ENCODE measurements around the gene SLC6A3. TPM values are rescaled to one million over a fixed set of nuclear protein-coding genes. Genes with fewer than 3 reads are reported as not detected.

The SLC6A3 gene
- total RNA-seq, 4 donors from 2014 or later = not detected

- in situ Hi-C loops (cut with MboI; ENCODE audit: low sequenced_read_pairs in 4 of 4) = loop anchor here in 1 of 4 donors (25.0 kb wide), 1 partner anchor 253 kb away; no protein-coding TSS in a partner anchor
- Histone ChIP-seq H3K4me3 (no peak overlapping the region), H3K9me3 (no peaks in the 10 kb centered on the region), H3K27ac (no peak overlapping the region), H3K27me3 (peaks cover 29 to 48% (median 29%) of the 10 kb centered on the region in 3 donors), H3K36me3 (no peaks in the 10 kb centered on the region), H3K4me1 (peaks cover 6 to 13% of the 10 kb centered on the region in 2 donors)
- no peak for DNase-seq
- ATAC-seq = no peak
- intact Hi-C loops (cut with DNase I; ENCODE audit: low total_unique reads) = loop anchor here (10.0 kb wide), 1 partner anchor 260 kb away; no protein-coding TSS in a partner anchor
- no peak for TF ChIP-seq POLR2A (IDR thresholded peaks at IDR 0.05)
- TF ChIP-seq, protein P1, sequence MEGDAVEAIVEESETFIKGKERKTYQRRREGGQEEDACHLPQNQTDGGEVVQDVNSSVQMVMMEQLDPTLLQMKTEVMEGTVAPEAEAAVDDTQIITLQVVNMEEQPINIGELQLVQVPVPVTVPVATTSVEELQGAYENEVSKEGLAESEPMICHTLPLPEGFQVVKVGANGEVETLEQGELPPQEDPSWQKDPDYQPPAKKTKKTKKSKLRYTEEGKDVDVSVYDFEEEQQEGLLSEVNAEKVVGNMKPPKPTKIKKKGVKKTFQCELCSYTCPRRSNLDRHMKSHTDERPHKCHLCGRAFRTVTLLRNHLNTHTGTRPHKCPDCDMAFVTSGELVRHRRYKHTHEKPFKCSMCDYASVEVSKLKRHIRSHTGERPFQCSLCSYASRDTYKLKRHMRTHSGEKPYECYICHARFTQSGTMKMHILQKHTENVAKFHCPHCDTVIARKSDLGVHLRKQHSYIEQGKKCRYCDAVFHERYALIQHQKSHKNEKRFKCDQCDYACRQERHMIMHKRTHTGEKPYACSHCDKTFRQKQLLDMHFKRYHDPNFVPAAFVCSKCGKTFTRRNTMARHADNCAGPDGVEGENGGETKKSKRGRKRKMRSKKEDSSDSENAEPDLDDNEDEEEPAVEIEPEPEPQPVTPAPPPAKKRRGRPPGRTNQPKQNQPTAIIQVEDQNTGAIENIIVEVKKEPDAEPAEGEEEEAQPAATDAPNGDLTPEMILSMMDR (IDR thresholded peaks at IDR 0.05 in 4 of 5, conservative IDR thresholded peaks at IDR 0.05 in 1 of 5) = no peak
Measured at GRCh38 chr5:1384521-1384920, 60.7 kb downstream of the SLC6A3 start.

DNA sequence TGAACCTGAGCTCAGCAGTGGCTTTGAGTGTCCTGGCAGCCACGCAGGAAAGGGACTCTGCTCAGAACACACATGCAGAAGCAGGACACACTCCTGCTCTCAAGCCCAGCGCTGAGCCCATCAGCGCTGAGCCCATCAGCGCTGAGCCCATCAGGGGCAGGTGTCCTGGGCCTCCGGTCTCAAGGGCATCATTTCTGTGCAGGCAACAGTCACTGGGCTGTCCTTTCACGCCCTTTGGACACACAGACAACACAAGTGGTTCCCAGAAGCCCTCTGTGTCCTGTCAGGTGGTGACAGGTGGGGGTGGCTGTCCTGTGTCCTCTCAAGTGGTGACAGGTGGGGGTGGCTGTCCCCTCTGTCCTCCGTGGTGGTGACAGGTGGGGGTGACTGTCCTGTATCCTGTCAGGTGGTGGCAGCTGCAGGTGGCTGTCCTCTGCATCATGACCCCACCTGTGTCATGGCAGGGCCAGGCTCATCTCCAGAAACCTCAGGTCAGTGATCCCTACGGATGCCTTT lies 61.3 kb downstream of the SLC6A3 start:
- H3K4me1 ChIP-seq = peaks cover 6 to 13% of the 10 kb centered on the region in 2 donors
- no peak for ATAC-seq
- TF ChIP-seq, protein P1 (IDR thresholded peaks at IDR 0.05 in 4 of 5, conservative IDR thresholded peaks at IDR 0.05 in 1 of 5) = no peak
- H3K27ac ChIP-seq = no peak overlapping the region
- no peak overlapping the region for H3K4me3 ChIP-seq
- intact Hi-C loops (cut with DNase I; ENCODE audit: low total_unique reads) = loop anchor here (10.0 kb wide), 1 partner anchor 261 kb away; no protein-coding TSS in a partner anchor
- DNase-seq = no peak
- H3K27me3 ChIP-seq = peaks cover 26 to 47% (median 34%) of the 10 kb centered on the region in 3 donors
- no peaks in the 10 kb centered on the region for H3K36me3 ChIP-seq
- in situ Hi-C loops (cut with MboI; ENCODE audit: low sequenced_read_pairs in 4 of 4) = loop anchor here in 1 of 4 donors (25.0 kb wide), 1 partner anchor 253 kb away; no protein-coding TSS in a partner anchor
- H3K9me3 ChIP-seq = no peaks in the 10 kb centered on the region

GRCh38 chr5:1383344-1383743 lies 61.9 kb downstream of the SLC6A3 start:
- ATAC-seq (no peak), DNase-seq (no peak)
- no peaks in the 10 kb centered on the region for H3K36me3 ChIP-seq
- no peak overlapping the region for H3K4me3 ChIP-seq
- H3K9me3 ChIP-seq = no peaks in the 10 kb centered on the region
- peaks cover 6 to 13% of the 10 kb centered on the region in 2 donors for H3K4me1 ChIP-seq
- no peak overlapping the region for H3K27ac ChIP-seq
- intact Hi-C loops (cut with DNase I; ENCODE audit: low total_unique reads) (loop anchor here (10.0 kb wide), 1 partner anchor 261 kb away; no protein-coding TSS in a partner anchor), in situ Hi-C loops (cut with MboI; ENCODE audit: low sequenced_read_pairs in 4 of 4) (loop anchor here in 1 of 4 donors (25.0 kb wide), 1 partner anchor 254 kb away; no protein-coding TSS in a partner anchor)
- peaks cover 29 to 47% (median 35%) of the 10 kb centered on the region in 3 donors for H3K27me3 ChIP-seq
- TF ChIP-seq POLR2A (IDR thresholded peaks at IDR 0.05) = no peak
- TF ChIP-seq, protein P1 (IDR thresholded peaks at IDR 0.05 in 4 of 5, conservative IDR thresholded peaks at IDR 0.05 in 1 of 5) = no peak

GRCh38 chr5:1382248-1382700 lies 63.0 kb downstream of the SLC6A3 start:
- H3K9me3 ChIP-seq = no peaks in the 10 kb centered on the region
- in situ Hi-C loops (cut with MboI; ENCODE audit: low sequenced_read_pairs in 4 of 4) = loop anchor here in 1 of 4 donors (25.0 kb wide), 1 partner anchor 255 kb away; no protein-coding TSS in a partner anchor
- H3K4me1 ChIP-seq = peaks cover 6 to 13% of the 10 kb centered on the region in 2 donors
- peaks cover 29 to 37% (median 36%) of the 10 kb centered on the region in 3 donors for H3K27me3 ChIP-seq
- TF ChIP-seq, protein P1 (IDR thresholded peaks at IDR 0.05 in 4 of 5, conservative IDR thresholded peaks at IDR 0.05 in 1 of 5) = no peak
- no peak for TF ChIP-seq POLR2A (IDR thresholded peaks at IDR 0.05)
- no peaks in the 10 kb centered on the region for H3K36me3 ChIP-seq
- H3K27ac ChIP-seq = no peak overlapping the region
- H3K4me3 ChIP-seq = no peak overlapping the region
- intact Hi-C loops (cut with DNase I; ENCODE audit: low total_unique reads) = loop anchor here (10.0 kb wide), 1 partner anchor 263 kb away; no protein-coding TSS in a partner anchor
- DNase-seq (no peak), ATAC-seq (no peak)
